D721Med (cell line): ENCODE measurements around the gene IL10RB.
"Not testable (repeated sequence)": the region's sequence is repeated elsewhere in the genome, so short reads cannot be mapped to it uniquely, and the experiment has no call there.

ENCODE experiments used
- DNase-seq: peaks from one replicate; pipeline ENCODE4 v3.0.0; 2011; ENCODE audit warnings: low spot score; ENCODE audit not compliant: insufficient read length
- FAIRE-seq: peaks from 2 replicates; lab custom pipeline; 2011; peaks lifted over from hg19 to GRCh38; lab: Jason Lieb, UNC
- TF ChIP-seq, protein P1 (sequence below): IDR thresholded peaks from 2 replicates; pipeline ENCODE4 v1.5.1; 2012; ENCODE audit warnings: mild to moderate bottlenecking, control low read depth; ENCODE audit not compliant: insufficient read depth; ENCODE audit errors: missing control alignments

Gene IL10RB

DNA sequence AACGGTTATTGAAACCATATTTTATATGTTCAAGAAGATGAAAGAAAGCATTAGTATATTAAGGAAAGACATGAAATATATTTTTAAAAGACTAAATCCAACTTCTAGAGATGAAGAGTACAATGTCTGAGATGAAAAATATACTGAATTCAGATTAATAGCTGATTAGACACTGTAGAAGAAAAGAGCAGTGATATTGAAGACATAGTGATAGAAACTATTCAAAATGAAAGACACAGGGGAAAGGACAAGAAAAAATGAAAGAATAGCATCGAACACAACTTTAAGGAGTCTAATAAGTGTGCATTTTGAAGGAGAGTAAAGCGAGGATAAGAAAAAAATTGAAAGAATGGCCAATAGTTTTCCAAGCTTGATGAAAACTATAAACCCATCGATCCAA lies 47.4 kb downstream of the IL10RB start:
- FAIRE-seq (no peak), DNase-seq (no peak)
- TF ChIP-seq, protein P1, sequence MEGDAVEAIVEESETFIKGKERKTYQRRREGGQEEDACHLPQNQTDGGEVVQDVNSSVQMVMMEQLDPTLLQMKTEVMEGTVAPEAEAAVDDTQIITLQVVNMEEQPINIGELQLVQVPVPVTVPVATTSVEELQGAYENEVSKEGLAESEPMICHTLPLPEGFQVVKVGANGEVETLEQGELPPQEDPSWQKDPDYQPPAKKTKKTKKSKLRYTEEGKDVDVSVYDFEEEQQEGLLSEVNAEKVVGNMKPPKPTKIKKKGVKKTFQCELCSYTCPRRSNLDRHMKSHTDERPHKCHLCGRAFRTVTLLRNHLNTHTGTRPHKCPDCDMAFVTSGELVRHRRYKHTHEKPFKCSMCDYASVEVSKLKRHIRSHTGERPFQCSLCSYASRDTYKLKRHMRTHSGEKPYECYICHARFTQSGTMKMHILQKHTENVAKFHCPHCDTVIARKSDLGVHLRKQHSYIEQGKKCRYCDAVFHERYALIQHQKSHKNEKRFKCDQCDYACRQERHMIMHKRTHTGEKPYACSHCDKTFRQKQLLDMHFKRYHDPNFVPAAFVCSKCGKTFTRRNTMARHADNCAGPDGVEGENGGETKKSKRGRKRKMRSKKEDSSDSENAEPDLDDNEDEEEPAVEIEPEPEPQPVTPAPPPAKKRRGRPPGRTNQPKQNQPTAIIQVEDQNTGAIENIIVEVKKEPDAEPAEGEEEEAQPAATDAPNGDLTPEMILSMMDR: no peak

- TF ChIP-seq, protein P1: no peak
- FAIRE-seq (no peak), DNase-seq (no peak)
These were observed 47.9 kb downstream of the IL10RB start for GRCh38 chr21:33314111-33314510.

GRCh38 chr21:33315946-33316710 lies 50.0 kb downstream of the IL10RB start:
- TF ChIP-seq, protein P1: no peak
- no peak for DNase-seq
- FAIRE-seq: no peak

- TF ChIP-seq, protein P1: no peak
- DNase-seq: no peak
- FAIRE-seq: no peak
These were observed 51.0 kb downstream of the IL10RB start for GRCh38 chr21:33317145-33317544.

DNA sequence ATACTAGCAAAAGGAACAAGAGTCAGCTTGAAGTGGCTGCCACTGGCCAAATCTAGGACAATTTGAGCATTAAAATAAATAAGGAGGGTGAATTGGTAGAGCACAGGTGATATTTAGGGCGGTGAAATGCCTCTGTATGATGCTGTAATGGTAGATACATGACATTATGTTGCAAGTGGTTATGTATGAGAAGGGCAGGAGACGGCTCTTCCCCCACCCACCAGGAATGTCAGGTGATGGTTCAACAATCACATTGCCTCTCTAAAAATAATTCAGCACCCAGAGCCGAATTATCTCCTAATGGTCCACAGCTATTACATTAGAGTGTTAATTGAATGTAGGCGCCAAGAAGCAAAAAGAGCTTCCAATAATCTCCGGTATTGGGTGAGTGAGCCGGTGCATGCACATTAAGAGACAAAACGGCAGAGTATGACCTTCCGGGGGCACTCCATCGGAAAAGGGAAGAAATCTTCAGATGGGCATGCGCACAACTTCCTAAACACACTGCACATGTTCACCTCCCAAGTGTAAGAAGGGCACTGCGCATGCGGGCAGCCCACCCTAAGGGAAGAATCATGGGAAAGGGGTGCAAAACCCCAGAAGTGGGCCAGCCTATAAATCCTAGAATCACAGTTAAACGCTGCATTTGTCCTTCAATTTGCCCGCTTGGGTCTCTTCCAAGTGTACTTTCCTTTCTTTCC lies 51.8 kb downstream of the IL10RB start:
- DNase-seq: no peak
- FAIRE-seq: no peak
- TF ChIP-seq, protein P1: no peak

GRCh38 chr21:33321005-33321404 lies 54.8 kb downstream of the IL10RB start:
- DNase-seq, FAIRE-seq: not testable (repeated sequence)

DNA sequence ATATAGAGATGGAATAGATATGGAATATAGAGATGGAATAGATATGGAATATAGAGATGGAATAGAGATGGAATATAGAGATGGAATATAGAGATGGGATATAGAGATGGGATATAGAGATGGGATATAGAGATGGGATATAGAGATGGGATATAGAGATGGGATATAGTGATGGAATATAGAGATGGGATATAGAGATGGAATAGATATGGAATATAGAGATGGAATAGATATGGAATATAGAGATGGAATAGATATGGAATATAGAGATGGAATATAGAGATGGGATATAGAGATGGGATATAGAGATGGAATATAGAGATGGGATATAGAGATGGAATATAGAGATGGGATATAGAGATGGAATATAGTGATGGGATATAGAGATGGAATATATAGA lies 57.4 kb downstream of the IL10RB start:
- DNase-seq, FAIRE-seq: not testable (repeated sequence)

DNA sequence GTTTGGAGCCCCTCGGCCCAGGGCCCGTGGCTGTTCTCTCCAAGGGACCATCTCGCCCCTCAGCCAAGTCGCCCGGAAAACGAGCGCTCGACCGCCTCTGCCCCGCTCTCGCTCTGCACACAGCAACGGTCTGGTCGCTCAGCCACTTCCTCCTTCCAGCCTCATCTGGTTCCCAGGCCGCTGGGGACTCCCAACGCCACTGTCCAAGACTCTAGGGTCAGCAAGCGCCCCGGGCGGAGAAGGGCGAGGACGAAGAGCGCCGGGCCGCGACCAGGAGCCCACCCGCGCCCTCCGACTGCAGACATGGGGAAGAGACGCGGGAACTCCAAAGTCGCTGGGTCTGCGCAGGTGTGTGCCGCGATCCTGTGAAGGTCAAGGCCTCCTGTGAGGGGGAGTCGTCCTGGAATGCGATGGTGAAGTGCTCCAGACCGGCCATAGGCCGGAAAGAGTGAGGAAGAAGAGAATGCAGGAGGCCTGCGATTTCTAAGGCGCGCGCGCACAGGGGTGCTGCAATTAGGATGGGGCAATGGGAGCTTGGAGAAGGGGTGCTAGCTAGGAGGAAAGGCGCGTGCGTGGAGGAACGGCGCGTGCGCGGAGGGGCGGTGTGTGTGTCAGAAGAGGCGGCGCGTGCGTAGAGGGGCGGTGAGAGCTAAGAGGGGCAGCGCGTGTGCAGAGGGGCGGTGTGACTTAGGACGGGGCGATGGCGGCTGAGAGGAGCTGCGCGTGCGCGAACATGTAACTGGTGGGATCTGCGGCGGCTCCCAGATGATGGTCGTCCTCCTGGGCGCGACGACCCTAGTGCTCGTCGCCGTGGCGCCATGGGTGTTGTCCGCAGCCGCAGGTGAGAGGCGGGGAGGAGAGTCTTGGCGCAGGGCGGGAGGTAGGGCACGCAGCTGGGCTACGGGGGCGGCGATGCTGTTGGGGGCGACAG lies 58.4 kb downstream of the IL10RB start, which contains the start of gene IFNAR1:
Gene IFNAR1, plus strand, starts transcription at position 680 of the 931 bp plus-strand sequence. Its CDS starts 86 bp downstream, at position 766.
- DNase-seq (peak; percentile 76), FAIRE-seq (no peak)
- TF ChIP-seq, protein P1: no peak
